A172 (cell line): ENCODE measurements around the gene CD300C. TPM values are rescaled to one million over a fixed set of nuclear protein-coding genes. Genes with fewer than 3 reads are reported as not detected.
"Not testable (repeated sequence)": the region's sequence is repeated elsewhere in the genome, so short reads cannot be mapped to it uniquely, and the experiment has no call there.

Experiments
- DNase-seq: peaks from one replicate; pipeline ENCODE4 v3.0.0-alpha.2; 2015; ENCODE audit warnings: low spot score
- total RNA-seq: library from RNA; depleted of rRNA; stranded (reverse); fragments of >200 nt; shearing (Covaris generic); gene quantifications from 2 replicates; pipeline ENCODE4 v1.2.3, GENCODE V29; 2014

Gene CD300C
- total RNA-seq, 1 experiment from 2014 or later = 0.45 TPM

DNA sequence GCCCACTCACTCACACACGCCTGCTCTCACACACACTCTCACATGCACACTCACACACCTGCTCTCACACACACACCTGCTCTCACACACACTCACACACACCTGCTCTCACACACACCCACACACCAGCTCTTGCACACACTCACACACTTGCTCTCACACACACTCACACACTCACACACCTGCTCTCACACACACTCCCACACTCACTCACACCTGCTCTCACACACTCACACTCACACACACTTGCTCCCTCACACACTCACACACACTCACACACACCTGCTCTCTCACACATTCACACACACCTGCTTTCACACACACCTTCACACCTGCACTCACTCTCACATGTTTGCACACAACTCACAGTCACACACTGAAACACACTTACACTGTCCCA lies 17.4 kb upstream of the CD300C start:
- no peak for DNase-seq

GRCh38 chr17:74561586-74561985 lies 15.7 kb upstream of the CD300C start:
- DNase-seq = no peak

- no peak for DNase-seq
Measured at GRCh38 chr17:74558882-74559519, 13.1 kb upstream of the CD300C start.

DNA sequence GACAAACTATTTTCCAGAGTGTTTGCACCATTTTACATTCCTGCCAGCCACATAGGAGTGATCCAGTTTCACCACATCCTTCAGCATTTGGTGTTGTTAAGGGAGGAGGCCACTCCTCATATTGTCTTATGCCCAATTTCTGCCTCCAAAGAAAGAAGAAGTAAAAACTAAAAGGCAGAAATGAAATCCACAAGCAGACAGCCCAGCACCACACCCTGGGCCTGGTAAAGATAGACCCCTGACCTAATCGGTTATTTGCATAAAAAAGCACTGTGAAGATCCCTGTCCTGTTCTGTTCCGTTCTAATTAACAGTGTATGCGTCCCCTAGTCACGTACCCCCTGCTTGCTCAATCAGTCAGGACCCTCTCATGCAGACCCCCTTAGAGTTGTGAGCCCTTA lies 12.5 kb upstream of the CD300C start:
- DNase-seq = not testable (repeated sequence)

DNA sequence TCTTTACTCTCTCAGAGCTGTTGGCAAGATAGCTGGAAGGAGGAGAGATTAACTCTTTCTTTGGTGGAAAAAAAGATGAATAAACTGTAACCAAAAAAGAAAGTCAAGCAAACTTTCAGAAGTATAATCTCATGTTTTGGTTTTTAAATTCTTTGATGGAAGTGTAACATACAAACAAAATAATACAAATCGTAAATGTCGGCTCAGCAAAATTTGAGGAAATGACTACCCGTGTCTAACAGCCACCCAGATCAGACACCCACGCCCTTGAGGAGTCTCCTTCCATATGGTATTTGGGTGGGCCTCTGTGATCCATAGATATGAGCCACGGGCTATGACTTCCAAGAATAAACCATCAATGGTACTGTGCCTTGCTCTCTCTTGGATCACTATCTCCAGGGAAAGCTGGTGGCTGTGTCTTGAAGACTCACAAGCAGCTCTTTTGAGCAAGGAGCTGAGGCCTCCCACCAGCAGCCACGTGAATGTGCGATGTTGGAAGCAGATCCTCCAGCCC lies 9.6 kb upstream of the CD300C start:
- DNase-seq = no peak

DNA sequence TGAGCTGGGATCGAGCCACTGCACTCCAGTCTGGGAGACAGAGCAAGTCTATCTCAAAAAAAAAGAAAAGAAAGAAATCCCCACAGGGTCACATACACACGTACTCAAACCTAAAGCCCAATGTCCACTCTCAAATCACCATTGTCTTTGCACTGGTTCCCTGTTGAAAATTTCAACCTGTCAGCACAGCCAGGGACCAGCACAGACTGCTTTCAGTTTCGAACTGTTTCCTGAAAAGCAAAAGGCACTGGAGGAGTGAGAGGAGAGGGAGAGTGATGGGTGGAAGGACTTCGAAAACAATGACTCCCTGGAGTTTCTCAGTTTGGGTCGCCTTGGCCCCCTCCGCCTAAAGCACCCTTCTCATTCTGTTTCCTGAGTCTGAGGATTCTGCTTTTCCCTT lies 9.0 kb upstream of the CD300C start:
- DNase-seq = no peak

- peak; percentile 62 for DNase-seq
Measured at GRCh38 chr17:74552037-74552436, 6.1 kb upstream of the CD300C start.

- DNase-seq = no peak
Measured at GRCh38 chr17:74550602-74551001, 4.7 kb upstream of the CD300C start.

GRCh38 chr17:74549343-74549742 lies 3.4 kb upstream of the CD300C start:
- DNase-seq = no peak

DNA sequence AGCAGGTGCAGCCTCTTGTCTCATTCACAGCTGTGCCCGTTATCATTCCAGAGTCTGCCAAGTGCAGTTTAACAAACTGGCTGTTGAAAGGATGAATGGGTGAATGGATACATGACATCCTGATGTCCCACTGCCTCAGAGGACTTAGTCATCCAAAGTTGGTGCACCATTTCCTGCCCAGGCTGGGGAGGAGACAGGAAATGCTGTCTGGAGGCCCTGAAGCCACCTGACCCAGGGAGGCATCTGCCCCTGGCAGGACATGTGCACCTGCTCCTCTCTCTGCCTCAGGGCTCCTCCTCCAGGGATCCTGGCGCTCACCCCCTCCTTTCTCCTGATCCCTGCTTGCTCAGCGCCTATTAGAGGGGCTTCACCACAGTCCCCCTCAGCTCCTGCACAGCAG lies 1.8 kb upstream of the CD300C start:
- DNase-seq = peak; percentile 89

GRCh38 chr17:74547264-74547663 lies 1.3 kb upstream of the CD300C start:
- DNase-seq = no peak

DNA sequence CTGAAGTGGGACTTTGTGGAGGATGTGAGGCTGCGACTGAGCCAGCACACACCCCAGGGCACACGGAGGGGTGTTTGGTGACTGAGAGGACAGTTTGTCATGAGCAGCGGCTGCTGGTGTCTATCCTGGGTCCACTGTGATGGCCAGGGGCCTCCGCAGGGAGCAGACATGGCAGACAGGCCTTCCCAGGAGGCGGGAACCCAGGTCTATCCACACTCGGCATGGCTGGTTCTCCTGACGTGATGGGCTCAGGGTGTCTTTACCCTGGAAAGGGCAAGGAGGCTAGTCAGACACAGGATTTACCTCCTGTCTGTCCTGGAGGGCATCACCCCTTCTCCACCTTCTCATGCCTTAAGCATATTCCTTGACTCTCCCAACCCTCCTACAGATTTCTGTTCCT lies 671 bp upstream of the CD300C start:
- DNase-seq = no peak

DNA sequence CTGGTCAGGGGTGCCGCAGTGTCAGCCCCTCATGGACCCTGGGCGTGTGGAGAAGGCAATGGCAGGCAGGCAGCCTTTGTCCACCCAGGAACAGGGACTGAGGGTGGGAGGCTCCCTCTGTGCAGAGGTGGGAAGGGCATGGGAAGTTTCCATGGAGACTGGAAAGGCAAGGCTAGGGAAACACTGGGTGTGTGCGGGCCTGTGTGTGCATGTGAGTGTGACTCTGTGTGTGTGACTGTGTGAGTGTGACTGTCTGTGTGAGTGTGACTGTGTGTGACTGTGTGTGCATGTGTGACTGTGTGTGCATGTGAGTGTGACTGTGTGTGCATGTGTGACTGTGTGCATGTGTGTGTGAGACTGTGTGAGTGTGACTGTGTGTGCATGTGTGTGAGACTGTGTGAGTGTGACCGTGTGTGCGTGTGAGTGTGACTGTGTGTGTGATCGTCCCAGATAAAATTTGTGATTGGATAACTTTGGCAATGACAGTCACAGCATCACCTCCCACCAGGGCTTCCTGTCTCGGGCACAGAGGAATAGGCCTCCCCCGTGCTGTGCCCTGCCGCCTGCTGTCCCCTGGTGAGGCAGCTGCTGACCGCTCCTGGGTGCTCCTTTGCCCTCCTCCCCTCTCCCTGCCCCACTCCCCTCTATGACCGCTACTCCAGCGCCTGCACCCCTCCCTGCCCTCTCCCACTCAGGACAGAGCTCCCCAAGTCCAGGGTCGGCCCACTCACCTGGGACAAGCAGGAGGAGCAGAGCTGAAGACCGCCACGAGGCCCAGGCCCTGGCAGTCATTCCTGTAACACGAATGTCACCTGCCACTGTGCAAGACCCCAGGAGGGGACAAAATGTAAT lies 698 bp downstream of the CD300C start:
- no peak for DNase-seq

DNA sequence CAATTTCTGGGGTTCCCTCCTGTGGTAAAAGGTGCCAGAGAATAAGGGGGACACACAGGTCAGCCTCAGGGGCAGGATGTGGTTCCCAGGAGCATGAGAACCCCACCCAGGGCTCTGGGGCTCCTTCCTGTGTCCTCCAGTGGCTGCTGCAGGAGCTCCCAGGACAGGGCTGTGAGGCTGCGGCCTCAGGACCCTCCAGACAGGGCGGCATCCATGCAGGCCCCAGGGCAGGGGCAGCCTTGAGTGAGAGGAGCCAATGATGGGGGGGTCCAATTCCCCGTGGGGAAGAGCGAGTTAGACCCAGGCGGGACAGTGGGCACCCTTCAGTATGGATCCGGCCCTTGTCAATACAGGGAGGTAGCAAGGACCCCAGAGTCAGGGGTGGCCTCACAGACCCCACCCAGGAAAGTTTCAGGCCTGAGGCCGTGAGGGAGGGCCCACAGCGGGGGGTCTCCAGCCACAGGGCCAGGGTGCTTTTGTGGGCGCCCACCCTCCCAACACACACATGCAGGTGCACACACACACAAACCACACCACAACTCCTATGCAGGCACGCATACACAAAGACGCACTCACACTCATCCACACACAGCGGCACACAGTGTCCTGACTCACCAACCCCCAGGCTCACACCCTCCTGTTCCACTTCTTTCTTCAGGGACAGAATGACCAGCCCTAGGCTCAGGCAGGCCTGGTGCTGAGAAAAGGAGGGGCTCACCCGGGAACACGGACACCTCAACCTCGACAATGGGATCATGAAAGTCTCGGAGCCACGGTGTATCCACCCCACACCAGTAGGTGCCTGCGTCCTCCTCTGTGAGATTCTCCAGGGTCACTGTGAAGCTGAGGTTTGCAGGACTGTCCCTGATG lies 1.8 kb downstream of the CD300C start:
- DNase-seq = no peak

DNA sequence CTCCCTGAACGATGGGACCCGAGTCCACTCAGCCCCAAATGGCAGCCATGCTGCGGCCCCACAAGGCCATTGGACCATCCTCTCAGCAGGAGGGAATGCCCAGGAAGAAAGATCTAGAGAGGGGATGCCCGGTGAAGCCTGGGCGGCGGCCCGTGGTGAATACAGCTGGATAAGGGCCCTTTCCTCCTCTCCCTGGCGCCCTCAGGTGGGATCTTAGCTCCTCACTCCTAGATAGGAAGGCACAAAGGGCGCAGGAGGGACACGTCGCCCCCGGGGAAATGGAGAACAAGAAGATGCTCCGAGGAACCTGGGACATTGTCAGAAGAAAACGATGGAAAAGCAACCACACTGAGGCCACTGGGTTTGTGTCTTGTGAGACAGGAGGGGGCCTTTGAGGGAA lies 2.5 kb downstream of the CD300C start:
- DNase-seq = no peak

DNA sequence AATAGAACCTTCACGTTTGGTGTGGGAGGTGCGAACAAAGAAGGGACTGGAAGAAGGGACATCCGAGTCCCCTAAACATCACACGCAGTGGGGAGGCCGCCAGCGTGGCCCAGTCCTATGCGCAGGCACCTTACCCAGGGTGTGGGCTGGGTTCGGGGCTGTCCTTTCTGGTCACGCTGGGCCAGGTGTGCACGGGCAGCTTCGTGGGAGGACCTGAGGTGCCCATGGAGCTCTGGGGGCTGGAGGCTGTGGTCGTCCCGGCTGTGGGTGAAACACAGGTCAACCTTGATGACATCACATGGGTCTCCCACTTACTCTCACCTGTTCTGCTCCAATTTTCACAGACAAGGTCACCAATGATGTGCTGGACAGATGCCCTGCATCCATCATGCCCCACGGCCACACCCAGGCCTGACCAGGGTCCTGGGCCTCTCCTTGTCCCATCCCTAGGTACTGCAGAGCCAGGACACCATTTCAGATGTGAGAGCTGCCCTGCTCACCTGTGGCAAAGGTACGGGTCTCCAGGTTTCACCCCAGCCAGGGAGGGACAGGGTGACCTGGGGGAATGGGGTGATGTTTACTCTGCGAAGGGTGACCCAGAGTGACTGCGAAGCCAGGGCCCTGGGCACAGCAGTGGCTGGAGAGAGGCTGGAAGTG lies 3.1 kb downstream of the CD300C start:
- DNase-seq = no peak

GRCh38 chr17:74542166-74542565 lies 3.7 kb downstream of the CD300C start:
- no peak for DNase-seq

DNA sequence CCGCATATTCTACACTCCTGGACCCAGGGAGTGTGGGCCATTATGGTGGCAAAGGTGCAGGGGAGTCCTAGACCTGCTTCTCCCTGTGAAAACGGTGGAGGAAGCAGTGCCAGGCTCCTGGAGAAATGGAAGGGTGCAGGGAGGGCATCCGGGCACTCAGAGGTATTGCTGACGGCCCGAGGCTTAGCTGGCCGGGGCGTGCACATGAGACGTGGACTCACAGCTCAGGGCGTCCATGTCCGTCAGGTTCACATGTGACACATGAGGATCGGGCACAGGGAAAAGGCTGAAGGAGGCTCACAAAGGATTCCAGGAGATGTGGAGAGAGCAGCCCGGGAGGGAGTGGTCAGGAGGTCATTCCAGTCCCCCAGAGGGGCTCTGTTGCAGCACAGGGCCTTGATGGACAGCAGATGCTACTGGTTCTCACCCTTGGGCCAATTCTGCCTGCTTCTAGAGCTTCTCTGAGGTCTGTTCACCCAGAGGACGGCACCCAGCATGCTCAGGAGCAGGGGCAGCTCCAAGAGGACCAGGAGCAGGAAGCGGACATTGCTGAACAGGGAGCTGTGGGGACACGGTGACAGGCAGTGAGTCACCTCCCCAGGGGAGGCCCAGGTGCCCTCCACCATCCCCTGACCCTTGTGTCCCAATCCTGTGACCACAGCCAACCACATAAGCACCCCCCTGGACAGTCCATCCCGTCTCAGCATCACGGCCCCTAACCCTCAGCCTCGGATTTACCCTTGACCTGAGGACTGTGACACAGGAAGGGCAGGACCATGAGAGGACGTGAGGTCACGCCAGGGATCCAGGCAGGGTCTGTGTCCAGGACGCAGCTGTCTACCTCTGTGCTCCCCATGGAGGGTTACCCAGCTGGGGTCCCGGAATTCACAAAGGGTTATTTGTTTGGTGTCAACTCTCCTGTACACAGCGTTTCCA lies 4.5 kb downstream of the CD300C start:
- no peak for DNase-seq

DNA sequence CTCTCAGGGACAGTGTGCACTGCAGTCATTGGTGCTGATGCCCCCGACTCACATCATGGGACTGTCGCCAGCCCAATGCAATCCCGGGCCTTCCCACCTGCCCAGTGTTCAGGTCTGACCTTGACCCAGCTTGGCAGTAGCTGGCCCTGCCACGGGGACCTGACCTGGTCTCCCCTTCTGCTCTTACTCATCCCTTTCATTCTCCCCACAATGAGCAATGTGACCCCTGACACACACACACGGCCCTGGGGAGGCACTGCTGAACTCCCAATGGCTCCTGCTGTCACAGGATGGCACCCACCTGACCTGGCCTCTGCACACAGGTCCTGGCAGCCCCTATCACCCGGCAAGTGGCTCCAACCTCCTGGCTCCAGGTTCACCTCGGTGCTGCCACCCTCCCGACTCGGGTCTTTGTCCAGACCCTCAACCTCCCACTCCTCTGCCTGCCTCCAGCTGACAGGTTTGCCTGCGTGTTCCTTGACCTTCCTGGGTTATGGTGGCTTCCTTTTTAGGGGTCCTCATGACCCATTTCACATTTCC lies 6.6 kb downstream of the CD300C start:
- DNase-seq = no peak

DNA sequence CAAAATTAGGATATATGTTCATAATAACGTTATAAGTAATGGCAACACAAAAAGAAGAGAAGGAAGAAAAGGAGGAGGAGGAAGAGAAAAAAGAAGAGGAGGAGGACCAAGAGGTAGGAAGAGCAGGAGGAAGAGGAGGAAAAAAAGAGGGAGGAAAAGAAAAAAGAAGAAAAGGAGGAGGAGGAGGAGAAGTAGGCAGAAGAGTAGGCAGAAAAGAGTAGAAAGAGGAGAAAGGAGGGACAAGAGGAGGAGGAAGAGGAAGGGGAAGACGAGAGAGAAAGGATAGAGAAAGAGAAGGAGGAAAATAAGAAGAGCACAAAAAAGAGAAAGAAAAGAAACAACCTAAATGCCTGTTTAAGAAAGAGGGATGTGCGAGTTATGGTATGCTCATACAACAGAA lies 9.0 kb downstream of the CD300C start:
- DNase-seq = no peak
